CD14-positive monocyte (primary cell): Measurements from ENCODE around the gene TPCN1. TPM values are rescaled to one million over a fixed set of nuclear protein-coding genes. Genes with fewer than 3 reads are reported as not detected.

Experiments
- DNase-seq, 3 donors: peaks; one replicate each; pipeline ENCODE4 v3.0.0-alpha.2; 2011 to 2022
- H2AFZ ChIP-seq: 2 replicates; pipeline ENCODE4 v1.6.0; 2012; ENCODE audit warnings: mild to moderate bottlenecking, low read depth, low read length, inconsistent platforms; ENCODE audit not compliant: insufficient read depth, poor library complexity, severe bottlenecking
- H3K27ac ChIP-seq, 2 donors: 1 replicate in 1 of 2; 2 replicates in 1 of 2; pipeline ENCODE4 v1.5.1; 2012 to 2013; ENCODE audit warnings: low read length in 2 of 2, control low read depth in 1 of 2, inconsistent platforms in 1 of 2, low read depth in 1 of 2, mild to moderate bottlenecking in 1 of 2
- H3K27me3 ChIP-seq, 2 donors: one replicate each; pipeline versions ENCODE4 v1.6.0 to v1.6.1; 2011 to 2013; ENCODE audit warnings: low read length in 2 of 2; ENCODE audit not compliant: control insufficient read depth in 2 of 2, insufficient read depth in 2 of 2
- H3K36me3 ChIP-seq, 2 donors: replicated peaks in 1 of 2; 1 replicate in 1 of 2; 2 replicates in 1 of 2; pipeline versions ENCODE4 v1.5.1 to v1.6.1; 2012 to 2013; ENCODE audit warnings: low read length in 2 of 2, control low read depth in 1 of 2, inconsistent platforms in 1 of 2, mild to moderate bottlenecking in 1 of 2; ENCODE audit not compliant: insufficient read depth in 2 of 2, control insufficient read depth in 1 of 2
- H3K4me1 ChIP-seq, 2 donors: 1 replicate in 1 of 2; 2 replicates in 1 of 2; pipeline versions ENCODE4 v1.5.1 to v1.6.1; 2012 to 2013; ENCODE audit warnings: low read length in 2 of 2, control low read depth in 1 of 2, inconsistent platforms in 1 of 2, mild to moderate bottlenecking in 1 of 2, moderate library complexity in 1 of 2; ENCODE audit not compliant: insufficient read depth in 2 of 2, control insufficient read depth in 1 of 2
- H3K4me2 ChIP-seq: replicated peaks from 2 replicates; pipeline ENCODE3; 2012; ENCODE audit warnings: low read length, moderate library complexity, mild to moderate bottlenecking; ENCODE audit not compliant: poor library complexity, severe bottlenecking; ENCODE audit errors: extremely low read depth
- H3K4me3 ChIP-seq, 3 experiments: fragments of 200-600 bp in 1 of 3; sonication (generic) in 1 of 3; replicated peaks in 1 of 3; 1 replicate in 2 of 3; 2 replicates in 1 of 3; pipeline ENCODE4 v1.5.1; 2011 to 2013; ENCODE audit warnings: low read length in 3 of 3, mild to moderate bottlenecking in 3 of 3, control low read depth in 2 of 3, low read depth in 2 of 3, inconsistent platforms in 1 of 3, moderate library complexity in 1 of 3
- H3K79me2 ChIP-seq: 2 replicates; pipeline ENCODE4 v1.6.0; 2012; ENCODE audit warnings: mild to moderate bottlenecking, control low read depth, inconsistent platforms, low read length, moderate library complexity; ENCODE audit not compliant: insufficient read depth
- H3K9ac ChIP-seq: 2 replicates; pipeline ENCODE4 v1.6.0; 2017; ENCODE audit warnings: low read length, mild to moderate bottlenecking; ENCODE audit not compliant: insufficient read depth, poor library complexity, severe bottlenecking
- H3K9me3 ChIP-seq, 2 donors: replicated peaks in 1 of 2; 1 replicate in 1 of 2; 2 replicates in 1 of 2; pipeline versions ENCODE4 v1.5.1 to v1.6.1; 2012 to 2013; ENCODE audit warnings: low read length in 2 of 2, control low read depth in 1 of 2; ENCODE audit not compliant: control insufficient read depth in 1 of 2, insufficient read depth in 1 of 2
- H4K20me1 ChIP-seq: 2 replicates; pipeline ENCODE4 v1.6.0; 2012; ENCODE audit warnings: mild to moderate bottlenecking, low read length, control low read depth, moderate library complexity; ENCODE audit not compliant: insufficient read depth
- H3K27ac Mint-ChIP-seq, 7 donors: one replicate each; pipeline ENCODE4 v1.8.0; 2020; ENCODE audit warnings: mild to moderate bottlenecking in 7 of 7, mixed read lengths in 7 of 7, moderate library complexity in 6 of 7, inconsistent platforms in 2 of 7
- H3K27me3 Mint-ChIP-seq, 3 donors: one replicate each; pipeline ENCODE4 v1.8.0; 2021 to 2022; ENCODE audit warnings: low read depth in 3 of 3, mild to moderate bottlenecking in 3 of 3, mixed read lengths in 3 of 3, moderate library complexity in 3 of 3, inconsistent platforms in 1 of 3
- H3K36me3 Mint-ChIP-seq, 2 donors: one replicate each; pipeline ENCODE4 v1.8.0; 2020; ENCODE audit warnings: mixed read lengths in 2 of 2, inconsistent platforms in 1 of 2, mild to moderate bottlenecking in 1 of 2
- H3K4me1 Mint-ChIP-seq: one replicate; pipeline ENCODE4 v1.8.0; 2020; ENCODE audit warnings: mild to moderate bottlenecking, mixed read lengths
- H3K4me3 Mint-ChIP-seq, 2 donors: one replicate each; pipeline ENCODE4 v1.8.0; 2020; ENCODE audit warnings: mild to moderate bottlenecking in 2 of 2, mixed read lengths in 2 of 2, moderate library complexity in 1 of 2
- H3K9me3 Mint-ChIP-seq, 7 donors: one replicate each; pipeline ENCODE4 v1.8.0; 2020 to 2022; ENCODE audit warnings: mixed read lengths in 7 of 7, mild to moderate bottlenecking in 6 of 7, moderate library complexity in 6 of 7, inconsistent platforms in 2 of 7
- CTCF ChIP-seq: fragments of 200-600 bp; IDR thresholded peaks from one replicate; pipeline ENCODE4 v1.8.0; 2022; ENCODE audit warnings: antibody characterized with exemption, mild to moderate bottlenecking
- WGBS: methylation state at CpG from one replicate; pipeline ENCODE4 v1.1.5; 2013; ENCODE audit warnings: missing lambda C conversion rate; ENCODE audit not compliant: insufficient coverage; 5-methylcytosine and 5-hydroxymethylcytosine counted together
- intact Hi-C, 2 donors: fragments of 100-400 bp; cut with micrococcal nuclease; formaldehyde crosslinking; loops; one replicate each; pipeline versions ENCODE4 v1.15.0 to v1.15.1; 2023
- polyA plus RNA-seq, 3 donors: library from polyadenylated mRNA; depleted of rRNA in 1 of 3; unstranded in 2 of 3; stranded (reverse) in 1 of 3; fragments of 300-500 nt in 2 of 3; fragments of >200 nt in 1 of 3; fragmentation: Illumina TruSeq in 2 of 3; gene quantifications; 1 replicate in 2 of 3; 2 replicates in 1 of 3; pipeline ENCODE4 v1.2.3, GENCODE V29; 2012 to 2021

Gene TPCN1
- polyA plus RNA-seq, 3 donors: 20.4 to 110 (median 34.9) TPM

GRCh38 chr12:113273053-113273725 lies 51.9 kb downstream of the TPCN1 start:
- TF ChIP-seq CTCF: no peak
- peaks cover 77 to 93% of the 10 kb centered on the region in 2 donors for H3K36me3 ChIP-seq

GRCh38 chr12:113274848-113275247 lies 53.6 kb downstream of the TPCN1 start:
- H3K27ac Mint-ChIP-seq: peak overlapping the region in 2 of 7 donors; percentile 46 to 80
- no peak for TF ChIP-seq CTCF
- Histone ChIP-seq H3K27me3 (no peaks in the 10 kb centered on the region), H3K9ac (no peak overlapping the region), H4K20me1 (no peaks in the 10 kb centered on the region), H3K9me3 (no peaks in the 10 kb centered on the region), H3K4me2 (no peak overlapping the region), H3K27ac (no peak overlapping the region), H3K36me3 (peaks cover 75 to 90% of the 10 kb centered on the region in 2 donors), H3K4me3 (no peak overlapping the region), H3K79me2 (no peaks in the 10 kb centered on the region), H2AFZ (no peak overlapping the region), H3K4me1 (peaks cover 17% of the 10 kb centered on the region in 2 donors)
- no peaks in the 10 kb centered on the region for H3K9me3 Mint-ChIP-seq
- DNase-seq: no peak
- H3K4me3 Mint-ChIP-seq: no peak overlapping the region
- peaks cover 0 to 5% (median 0%) of the 10 kb centered on the region in 3 donors for H3K27me3 Mint-ChIP-seq
- peaks cover 20% of the 10 kb centered on the region for H3K4me1 Mint-ChIP-seq
- H3K36me3 Mint-ChIP-seq: peaks cover 79 to 93% of the 10 kb centered on the region in 2 donors
- intact Hi-C loops: loop anchor here (5.0 to 10.0 kb wide), 3 partner anchors 38 to 80 kb away; no protein-coding TSS in a partner anchor
- WGBS: 100% methylated on average over 1 of the region's 8 CpGs

More at GRCh38 chr12:113273053-113273725, 51.9 kb downstream of the TPCN1 start:
- Histone ChIP-seq H3K79me2 (no peaks in the 10 kb centered on the region), H4K20me1 (no peaks in the 10 kb centered on the region), H3K27ac (peak overlapping the region in 1 of 2 donors; percentile 84), H2AFZ (no peak overlapping the region), H3K4me2 (no peak overlapping the region), H3K27me3 (no peaks in the 10 kb centered on the region), H3K9me3 (no peaks in the 10 kb centered on the region), H3K4me3 (no peak overlapping the region), H3K4me1 (peaks cover 17% of the 10 kb centered on the region in 2 donors), H3K9ac (no peak overlapping the region)
- H3K36me3 Mint-ChIP-seq: peaks cover 80 to 95% of the 10 kb centered on the region in 2 donors
- peaks cover 0 to 1% (median 0%) of the 10 kb centered on the region in 7 donors for H3K9me3 Mint-ChIP-seq
- peaks cover 0 to 5% (median 0%) of the 10 kb centered on the region in 3 donors for H3K27me3 Mint-ChIP-seq
- 98% methylated on average over 11 of the region's 13 CpGs for WGBS
- DNase-seq: no peak
- peak overlapping the region in 4 of 7 donors; percentile 11 to 94 (median 89) for H3K27ac Mint-ChIP-seq
- intact Hi-C loops: loop anchor here (5.0 to 10.0 kb wide), 3 partner anchors 36 to 78 kb away; no protein-coding TSS in a partner anchor
- H3K4me3 Mint-ChIP-seq: no peak overlapping the region
- H3K4me1 Mint-ChIP-seq: peaks cover 20% of the 10 kb centered on the region
